ENCODE results near the gene FUT1. TPM values are rescaled to one million over a fixed set of nuclear protein-coding genes. Genes with fewer than 3 reads are reported as not detected.

The FUT1 gene
- total and polyA plus RNA-seq, 2 of the 8 experiments (the other 6 are each of a cell fraction or from before 2014, with no cell fraction given) = 7.4 to 12.9 TPM

GRCh38 chr19:48713041-48713863 lies 39.2 kb downstream of the FUT1 start (continued):
- TF ChIP-seq KDM1A (IDR thresholded peaks at IDR 0.05; ENCODE audit: borderline replicate concordance, low read length) (peak; percentile 9; the same call in 1 of the 2 replicates), SP1 (IDR thresholded peaks at IDR 0.05; ENCODE audit: low read depth, low read length) (no peak)

All from H1 (cell line).